HepG2 (cell line): ENCODE results near the gene PRPF4.

Experiments used
- CEBPG ChIP-seq: IDR thresholded peaks from 2 replicates; pipeline ENCODE4 v1.6.1; 2016
- CEBPZ ChIP-seq: IDR thresholded peaks from 2 replicates; pipeline ENCODE4 v1.6.1; 2012; ENCODE audit warnings: low read length, improper control_type of control experiment
- CREB1 ChIP-seq, 2 experiments: fragments of 450-650 bp in 1 of 2; IDR thresholded peaks; 2 replicates each; pipeline ENCODE4 v1.6.1; 2016 to 2017; ENCODE audit warnings: control low read depth in 1 of 2, mild to moderate bottlenecking in 1 of 2, missing compliant biosample characterization in 1 of 2, missing genetic modification characterization in 1 of 2
- CTCF ChIP-seq: sonication (generic); formaldehyde crosslinking; IDR thresholded peaks from 2 replicates; pipeline ENCODE4 v1.5.0; 2020; ENCODE audit warnings: mild to moderate bottlenecking, missing genetic modification reagents, moderate library complexity
- EP300 ChIP-seq, 3 experiments: sonication (generic) in 1 of 3; formaldehyde crosslinking in 1 of 3; IDR thresholded peaks; 2 replicates each; pipeline versions ENCODE4 v1.5.1 to v1.6.1; 2011 to 2020; ENCODE audit warnings: low read depth in 2 of 3, low read length in 2 of 3, borderline replicate concordance in 1 of 3, improper control_type of control experiment in 1 of 3, mild to moderate bottlenecking in 1 of 3, missing genetic modification reagents in 1 of 3, moderate library complexity in 1 of 3
- FOXK2 ChIP-seq: fragments of 450-650 bp; IDR thresholded peaks from 2 replicates; pipeline ENCODE4 v1.6.1; 2016
- HBP1 ChIP-seq: IDR thresholded peaks from 2 replicates; pipeline ENCODE4 v1.6.1; 2016; ENCODE audit warnings: low read depth, control low read depth
- PAXIP1 ChIP-seq: sonication (generic); formaldehyde crosslinking; conservative IDR thresholded peaks from 2 replicates; pipeline ENCODE4 v1.4.0; 2020; ENCODE audit warnings: mild to moderate bottlenecking, missing genetic modification reagents, moderate library complexity
- POLR2AphosphoS5 ChIP-seq: IDR thresholded peaks from 2 replicates; pipeline ENCODE4 v1.6.1; 2012; ENCODE audit warnings: low read depth, low read length
- SP1 ChIP-seq, 2 experiments: fragments of 450-650 bp in 1 of 2; sonication (generic) in 1 of 2; formaldehyde crosslinking in 1 of 2; IDR thresholded peaks; 2 replicates each; pipeline versions ENCODE4 v1.4.0 to v1.6.1; 2016 to 2020; ENCODE audit warnings: missing genetic modification reagents in 1 of 2
- TCF7L2 ChIP-seq: IDR thresholded peaks from 2 replicates; pipeline ENCODE4 v1.6.1; 2011; ENCODE audit warnings: mild to moderate bottlenecking, low read depth, low read length, moderate library complexity
- ZNF263 ChIP-seq: sonication (generic); formaldehyde crosslinking; IDR thresholded peaks from 2 replicates; pipeline ENCODE4 v1.4.0; 2020; ENCODE audit warnings: missing genetic modification reagents
- ZNF333 ChIP-seq: sonication (generic); formaldehyde crosslinking; IDR thresholded peaks from 2 replicates; pipeline ENCODE4 v1.4.0; 2020; ENCODE audit warnings: mild to moderate bottlenecking, missing genetic modification reagents, borderline replicate concordance
- ZNF747 ChIP-seq: sonication (generic); formaldehyde crosslinking; IDR thresholded peaks from 2 replicates; pipeline ENCODE4 v1.8.1; 2023; ENCODE audit warnings: missing genetic modification reagents, mild to moderate bottlenecking, borderline replicate concordance

GRCh38 chr9:113231701-113232100, 43.8 kb upstream of the PRPF4 start:
- TF ChIP-seq CTCF (no peak), ZNF747 (CRISPR knock-in tag) (no peak), CREB1 (IDR thresholded peaks at IDR 0.05) (no peak), CREB1 (CRISPR knock-in tag; IDR thresholded peaks at IDR 0.05) (no peak), CEBPG (CRISPR knock-in tag) (no peak), PAXIP1 (CRISPR knock-in tag) (no peak), SP1 (IDR thresholded peaks at IDR 0.05) (no peak), SP1 (CRISPR knock-in tag; IDR thresholded peaks at IDR 0.05) (no peak), ZNF333 (no peak), ZNF263 (no peak), TCF7L2 (no peak), CEBPZ (no peak), HBP1 (CRISPR knock-in tag) (no peak), POLR2AphosphoS5 (no peak), FOXK2 (no peak), EP300 (IDR thresholded peaks at IDR 0.05; ENCODE audit: low read depth in 2 of 2, low read length in 2 of 2) (no peak), EP300 (CRISPR knock-in tag; IDR thresholded peaks at IDR 0.05; ENCODE audit: borderline replicate concordance) (no peak)
